HepG2 (cell line): Measurements from ENCODE around the gene CHRNB2. TPM values are rescaled to one million over a fixed set of nuclear protein-coding genes. Genes with fewer than 3 reads are reported as not detected.
A peak's percentile ranks its signal among the peaks of the same experiment; 100 is the strongest.

Experiments
- ATF2 ChIP-seq: sonication (generic); formaldehyde crosslinking; IDR thresholded peaks from 2 replicates; pipeline ENCODE4 v1.4.0; 2020; ENCODE audit warnings: missing genetic modification reagents
- ATF4 ChIP-seq, 2 experiments: fragments of 450-650 bp in 1 of 2; sonication (generic) in 1 of 2; formaldehyde crosslinking; IDR thresholded peaks; 2 replicates each; pipeline versions ENCODE4 v1.5.0 to v1.8.0; 2020 to 2022; ENCODE audit warnings: mild to moderate bottlenecking in 1 of 2, missing genetic modification reagents in 1 of 2
- EHMT2 ChIP-seq: fragments of 200-600 bp; sonication (generic); IDR thresholded peaks from 2 replicates; pipeline ENCODE4 v1.7.0; 2017; ENCODE audit warnings: antibody characterized with exemption, low read depth, low read length, borderline replicate concordance
- ELF4 ChIP-seq: sonication (generic); formaldehyde crosslinking; IDR thresholded peaks from 2 replicates; pipeline ENCODE4 v1.5.0; 2020; ENCODE audit warnings: missing genetic modification reagents, mild to moderate bottlenecking, moderate library complexity, borderline replicate concordance
- HMGXB4 ChIP-seq, 2 experiments: sonication (generic) in 1 of 2; formaldehyde crosslinking in 1 of 2; IDR thresholded peaks; 2 replicates each; pipeline versions ENCODE4 v1.4.0 to v1.6.1; 2018 to 2020; ENCODE audit warnings: missing genetic modification reagents in 2 of 2, borderline replicate concordance in 1 of 2, low read depth in 1 of 2, mild to moderate bottlenecking in 1 of 2, missing biosample characterization in 1 of 2
- ISX ChIP-seq: sonication (generic); formaldehyde crosslinking; conservative IDR thresholded peaks from 2 replicates; pipeline ENCODE4 v1.5.0; 2020; ENCODE audit warnings: missing genetic modification reagents
- MIER2 ChIP-seq: IDR thresholded peaks from 2 replicates; pipeline ENCODE4 v1.6.1; 2016; ENCODE audit warnings: missing biosample characterization, missing genetic modification reagents
- PBX2 ChIP-seq: IDR thresholded peaks from 2 replicates; pipeline ENCODE4 v1.6.1; 2016; ENCODE audit warnings: control low read depth
- RAD21 ChIP-seq: fragments of 450-650 bp; formaldehyde crosslinking; IDR thresholded peaks from 2 replicates; pipeline ENCODE4 v1.5.0; 2020; ENCODE audit warnings: mild to moderate bottlenecking
- RERE ChIP-seq: IDR thresholded peaks from 2 replicates; pipeline ENCODE4 v1.6.1; 2016; ENCODE audit warnings: low read depth, missing genetic modification reagents, missing compliant biosample characterization
- SOX13 ChIP-seq, 3 experiments: fragments of 450-650 bp in 1 of 3; sonication (generic) in 1 of 3; formaldehyde crosslinking in 1 of 3; IDR thresholded peaks in 2 of 3; conservative IDR thresholded peaks in 1 of 3; 2 replicates each; pipeline versions ENCODE4 v1.5.0 to v1.6.1; 2016 to 2020; ENCODE audit warnings: antibody characterized with exemption in 1 of 3, mild to moderate bottlenecking in 1 of 3, missing compliant biosample characterization in 1 of 3, missing genetic modification reagents in 1 of 3, moderate library complexity in 1 of 3
- ZBTB14 ChIP-seq: sonication (generic); formaldehyde crosslinking; IDR thresholded peaks from 2 replicates; pipeline ENCODE4 v1.4.0; 2020; ENCODE audit warnings: missing genetic modification reagents
- ZNF569 ChIP-seq: sonication (generic); formaldehyde crosslinking; IDR thresholded peaks from 2 replicates; pipeline ENCODE4 v1.5.0; 2020; ENCODE audit warnings: mild to moderate bottlenecking, missing genetic modification reagents, moderate library complexity, borderline replicate concordance
- polyA plus RNA-seq, 8 experiments: library from polyadenylated mRNA; depleted of rRNA in 3 of 8; stranded (reverse) in 7 of 8; unstranded in 1 of 8; fragments of >200 nt; fragmentation: Illumina TruSeq in 4 of 8; extraction: Trizol in 4 of 8; gene quantifications; 2 replicates each; pipeline versions ENCODE4 v1.2.1 to v1.2.3, GENCODE V29; 2011 to 2016; ENCODE audit warnings: low read depth in 4 of 8, missing spikeins in 1 of 8, mixed read lengths in 1 of 8; ENCODE audit not compliant: insufficient read depth in 1 of 8
- total RNA-seq, 5 experiments: library from RNA; depleted of rRNA; stranded (reverse); fragments of >200 nt; fragmentation: Illumina TruSeq; extraction: Trizol; gene quantifications; 2 replicates each; pipeline ENCODE4 v1.2.3, GENCODE V29; 2016; ENCODE audit warnings: low read depth in 1 of 5

Gene CHRNB2
- total and polyA plus RNA-seq, 2 of the 13 experiments (the other 11 are each of a cell fraction or from before 2014, with no cell fraction given) = 0.03 to 0.07 TPM

- peak; percentile 35; the same call in 1 of the 2 replicates for TF ChIP-seq RERE (CRISPR knock-in tag)
- no peak for TF ChIP-seq SOX13 (IDR thresholded peaks at IDR 0.05)
- TF ChIP-seq SOX13 (CRISPR knock-in tag; conservative IDR thresholded peaks at IDR 0.05 in 1 of 2, IDR thresholded peaks at IDR 0.05 in 1 of 2) = peak in 1 of 2 experiments; percentile 62; a peak in 2 of 4 replicates
- TF ChIP-seq ATF2 (CRISPR knock-in tag) = peak; percentile 68; the same call in 1 of the 2 replicates
- peak; percentile 92; the same call in 1 of the 2 replicates for TF ChIP-seq ZNF569 (CRISPR knock-in tag)
- peak; percentile 60; the same call in 1 of the 2 replicates for TF ChIP-seq ELF4
- peak; percentile 68 for TF ChIP-seq ZBTB14 (CRISPR knock-in tag)
- TF ChIP-seq ATF4 (CRISPR knock-in tag; IDR thresholded peaks at IDR 0.05) = peak in 1 of 2 experiments; percentile 90; a peak in 2 of 4 replicates
- TF ChIP-seq PBX2 (CRISPR knock-in tag) = no peak
- TF ChIP-seq MIER2 (CRISPR knock-in tag) = peak; percentile 87
- TF ChIP-seq ISX (CRISPR knock-in tag) = peak; percentile 90; the same call in 1 of the 2 replicates
- 0 out of 2 replicates have a peak, but pooled peaks have one; percentile 30 for TF ChIP-seq RAD21 (CRISPR knock-in tag)
- no peak; the same call in 1 of the 2 replicates for TF ChIP-seq EHMT2
- TF ChIP-seq HMGXB4 (CRISPR knock-in tag; IDR thresholded peaks at IDR 0.05; ENCODE audit: borderline replicate concordance in 1 of 2, low read depth in 1 of 2) = peak; percentile 73 to 87; a peak in 3 of 4 replicates
Measured at GRCh38 chr1:154558720-154559465, 8.7 kb upstream of the CHRNB2 start (continued).
